HCT116 (cell line): Measurements from ENCODE around the gene RAB1A. TPM values are rescaled to one million over a fixed set of nuclear protein-coding genes. Genes with fewer than 3 reads are reported as not detected.

Source experiments
- ATAC-seq: fragments of 200-7000 bp; cut with Tn5 transposase; 2 replicates; pipeline ENCODE4 v1.9.1; 2020; ENCODE audit warnings: mild to moderate bottlenecking, moderate library complexity
- BruUV-seq: library from RNA; stranded (reverse); fragments of 400-500 nt; replicated peaks from 2 replicates; lab custom pipeline; 2021; lab: Mats Ljungman, UMichigan
- CTCF ChIA-PET: fragments of 300-600 bp; sonication (Branson Sonifier 250); formaldehyde crosslinking; loops from one replicate; lab custom pipeline; 2021; ENCODE audit warnings: antibody characterized with exemption; lab: Charles Lee
- POLR2A ChIA-PET: fragments of 300-600, 350-600 bp; sonication (Branson Sonifier 250); formaldehyde crosslinking; loops from one replicate; lab custom pipeline; 2021; ENCODE audit warnings: antibody characterized with exemption; lab: Charles Lee
- RAD21 ChIA-PET, 2 experiments: fragments of 300-600 bp; sonication (Branson Sonifier 250); formaldehyde crosslinking; loops; one replicate each; lab custom pipeline; 2023; ENCODE audit warnings: low total read pairs in 2 of 2; ENCODE audit not compliant: uncharacterized antibody in 2 of 2, unreplicated experiment in 2 of 2, low non-redundant PET in 1 of 2; lab: Charles Lee
- DNase-seq: peaks from one replicate; pipeline ENCODE4 v3.0.0-alpha.2; 2010; ENCODE audit warnings: low read depth, low spot score
- H2AFZ ChIP-seq: fragments of 200-600 bp; shearing (Covaris generic), sonication (generic); 2 replicates; pipeline ENCODE4 v1.6.1; 2017; ENCODE audit warnings: low read depth, mixed run types, mixed read lengths, antibody characterized with exemption, low read length; ENCODE audit not compliant: poor library complexity, severe bottlenecking
- H3K27ac ChIP-seq: 2 replicates; pipeline ENCODE4 v1.5.1; 2012; ENCODE audit warnings: low read depth, low read length
- H3K27me3 ChIP-seq: fragments of 200-600 bp; sonication (generic); 2 replicates; pipeline ENCODE4 v1.6.1; 2016; ENCODE audit warnings: mixed run types, low read length, mixed read lengths; ENCODE audit not compliant: insufficient read depth
- H3K36me3 ChIP-seq, 2 experiments: fragments of 200-500 bp in 1 of 2; fragments of 200-600 bp in 1 of 2; sonication (Bioruptor generic) in 1 of 2; sonication (generic) in 1 of 2; 2 replicates each; pipeline versions ENCODE4 v1.5.1 to v1.6.1; 2014 to 2016; ENCODE audit warnings: low read length in 2 of 2, inconsistent platforms in 1 of 2, mixed read lengths in 1 of 2, mixed run types in 1 of 2; ENCODE audit not compliant: insufficient read depth in 2 of 2, control insufficient read depth in 1 of 2
- H3K4me1 ChIP-seq, 2 experiments: fragments of 200-600 bp in 1 of 2; sonication (generic) in 1 of 2; 2 replicates each; pipeline versions ENCODE4 v1.5.1 to v1.6.1; 2012 to 2017; ENCODE audit warnings: low read length in 2 of 2, inconsistent platforms in 1 of 2, mild to moderate bottlenecking in 1 of 2, mixed read lengths in 1 of 2, mixed run types in 1 of 2, moderate library complexity in 1 of 2; ENCODE audit not compliant: insufficient read depth in 2 of 2, control insufficient read depth in 1 of 2
- H3K4me2 ChIP-seq: fragments of 200-600 bp; sonication (generic); 2 replicates; pipeline ENCODE4 v1.6.1; 2017; ENCODE audit warnings: mixed run types, low read length, mixed read lengths
- H3K4me3 ChIP-seq, 2 experiments: fragments of 200-600 bp in 1 of 2; sonication (generic) in 1 of 2; replicated peaks in 1 of 2; 2 replicates each; pipeline ENCODE4 v1.5.1; 2011 to 2016; ENCODE audit warnings: low read length in 2 of 2, control low read depth in 1 of 2, low read depth in 1 of 2, mild to moderate bottlenecking in 1 of 2, mixed read lengths in 1 of 2, mixed run types in 1 of 2
- H3K79me2 ChIP-seq: fragments of 200-600 bp; sonication (generic); 2 replicates; pipeline ENCODE4 v1.6.1; 2017; ENCODE audit warnings: mild to moderate bottlenecking, mixed run types, low read length, moderate library complexity, mixed read lengths; ENCODE audit not compliant: insufficient read depth
- H3K9ac ChIP-seq: fragments of 200-600 bp; sonication (generic); 2 replicates; pipeline ENCODE4 v1.6.1; 2016; ENCODE audit warnings: low read length, mixed read lengths
- H3K9me2 ChIP-seq: fragments of 200-600 bp; sonication (generic), shearing (Covaris generic); 2 replicates; pipeline ENCODE4 v1.6.1; 2017; ENCODE audit warnings: mixed run types, mild to moderate bottlenecking, moderate library complexity; ENCODE audit not compliant: insufficient read depth
- H3K9me3 ChIP-seq, 2 experiments: fragments of 200-500 bp in 1 of 2; fragments of 200-600 bp in 1 of 2; sonication (Bioruptor generic) in 1 of 2; sonication (generic) in 1 of 2; 2 replicates each; pipeline ENCODE4 v1.6.1; 2014 to 2017; ENCODE audit warnings: low read length in 2 of 2, mixed read lengths in 2 of 2, inconsistent platforms in 1 of 2, low read depth in 1 of 2, mild to moderate bottlenecking in 1 of 2, mixed run types in 1 of 2, moderate library complexity in 1 of 2; ENCODE audit not compliant: control insufficient read depth in 1 of 2, insufficient read depth in 1 of 2
- H4K20me1 ChIP-seq: fragments of 200-600 bp; sonication (generic), shearing (Covaris generic); 2 replicates; pipeline ENCODE4 v1.6.1; 2017; ENCODE audit warnings: mixed run types, mild to moderate bottlenecking, moderate library complexity; ENCODE audit not compliant: insufficient read depth
- CEBPB ChIP-seq: IDR thresholded peaks from 2 replicates; pipeline ENCODE4 v1.6.1; 2012; ENCODE audit warnings: low read depth
- ELF1 ChIP-seq: IDR thresholded peaks from 2 replicates; pipeline ENCODE4 v1.6.1; 2012; ENCODE audit warnings: low read depth, borderline replicate concordance
- RAD21 ChIP-seq: IDR thresholded peaks from 2 replicates; pipeline ENCODE4 v1.6.1; 2012; ENCODE audit warnings: low read depth, mild to moderate bottlenecking
- SIN3A ChIP-seq: IDR thresholded peaks from 2 replicates; pipeline ENCODE4 v1.6.1; 2012; ENCODE audit warnings: low read depth
- SP1 ChIP-seq: IDR thresholded peaks from 2 replicates; pipeline ENCODE4 v1.6.1; 2012; ENCODE audit warnings: low read depth
- YY1 ChIP-seq: IDR thresholded peaks from 2 replicates; pipeline ENCODE4 v1.6.1; 2011; ENCODE audit warnings: low read length, low read depth, moderate library complexity, mild to moderate bottlenecking; ENCODE audit not compliant: insufficient replicate concordance; ENCODE audit errors: extremely low read depth
- intact Hi-C: fragments of 100-400 bp; cut with micrococcal nuclease; formaldehyde crosslinking; loops from 2 replicates; pipeline ENCODE4 v1.10.0; 2022
- total RNA-seq: library from RNA; stranded (reverse); gene quantifications from one replicate; pipeline ENCODE4 v1.2.1, GENCODE V29; 2021; ENCODE audit not compliant: unreplicated experiment
- TF ChIP-seq, protein P1 (sequence below): IDR thresholded peaks from 2 replicates; pipeline ENCODE4 v1.6.1; 2012
- TF ChIP-seq, protein P2 (sequence below): IDR thresholded peaks from 2 replicates; pipeline ENCODE4 v1.6.1; 2012; ENCODE audit warnings: low read depth
- TF ChIP-seq, protein P3 (sequence below): IDR thresholded peaks from 2 replicates; pipeline ENCODE4 v1.6.1; 2012
- TF ChIP-seq, protein P4 (sequence below), 3 experiments: fragments of 200-600 bp in 1 of 3; sonication (generic) in 1 of 3; IDR thresholded peaks in 2 of 3; conservative IDR thresholded peaks in 1 of 3; 2 replicates each; pipeline ENCODE4 v1.5.1; 2012 to 2017; ENCODE audit warnings: low read depth in 2 of 3, low read length in 2 of 3, antibody characterized with exemption in 1 of 3, borderline replicate concordance in 1 of 3, control low read depth in 1 of 3, mild to moderate bottlenecking in 1 of 3, mixed read lengths in 1 of 3, mixed run types in 1 of 3, moderate library complexity in 1 of 3; ENCODE audit not compliant: insufficient read depth in 1 of 3

Gene RAB1A
- total RNA-seq, 1 experiment from 2014 or later: 131 TPM

DNA sequence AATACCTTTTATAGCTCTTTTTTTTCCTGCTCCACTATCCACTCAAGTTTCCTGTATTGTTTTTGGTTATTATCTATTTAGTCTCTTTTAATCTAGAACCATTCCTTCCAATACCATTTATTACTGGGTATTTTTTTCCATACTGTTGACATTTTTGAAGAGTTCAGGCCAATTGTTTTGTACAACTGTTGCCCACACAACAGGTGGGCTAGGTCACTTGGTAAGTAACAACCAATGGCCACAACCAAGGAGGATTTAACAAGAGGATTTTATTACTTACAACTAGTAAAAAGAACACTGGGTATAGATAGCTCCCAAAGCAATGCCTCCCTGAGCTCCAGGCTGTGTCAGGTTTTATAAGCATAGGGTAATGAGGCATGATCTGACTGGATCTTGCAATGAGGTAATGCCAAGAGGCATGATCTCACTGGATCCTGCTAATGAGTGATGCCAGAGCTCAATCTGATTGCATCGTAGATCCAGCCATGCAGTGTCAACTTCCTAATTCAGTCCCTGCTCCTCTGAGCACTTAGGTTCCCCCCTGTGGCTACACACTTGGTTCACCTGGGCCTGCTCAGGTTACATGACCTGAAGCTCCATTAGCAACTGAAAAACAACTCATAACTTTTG lies 80.8 kb downstream of the RAB1A start:
- intact Hi-C loops: no loop called here
- H3K36me3 ChIP-seq: no peaks in the 10 kb centered on the region
- H3K27ac ChIP-seq: no peak overlapping the region
- ChIA-PET RAD21 (no interaction called here), POLR2A (no interaction called here), CTCF (interaction anchor here (0.7 to 1.3 kb wide), 2 partner anchors 9 to 131 kb away, joined by 3 read pairs; no protein-coding TSS in a partner anchor)
- peaks cover 2 to 3% of the 10 kb centered on the region in 2 experiments; a peak in 2 of 4 replicates for H3K4me1 ChIP-seq
- no peaks in the 10 kb centered on the region for H3K9me2 ChIP-seq
- no peaks in the 10 kb centered on the region for H4K20me1 ChIP-seq
- H3K9ac ChIP-seq: no peak overlapping the region
- peaks cover 0 to 7% of the 10 kb centered on the region in 2 experiments; a peak in 1 of 4 replicates for H3K9me3 ChIP-seq
- H3K79me2 ChIP-seq: no peaks in the 10 kb centered on the region
- H3K27me3 ChIP-seq: no peaks in the 10 kb centered on the region
- DNase-seq (no peak), ATAC-seq (no peak; the same call in 1 of the 2 replicates)
- H3K4me2 ChIP-seq: no peak overlapping the region
- no TSS peak for BruUV-seq
- H3K4me3 ChIP-seq: no peak overlapping the region
- H2AFZ ChIP-seq: no peak overlapping the region
- peak; percentile 48; the same call in 1 of the 2 replicates for TF ChIP-seq CEBPB
- TF ChIP-seq, protein P1, sequence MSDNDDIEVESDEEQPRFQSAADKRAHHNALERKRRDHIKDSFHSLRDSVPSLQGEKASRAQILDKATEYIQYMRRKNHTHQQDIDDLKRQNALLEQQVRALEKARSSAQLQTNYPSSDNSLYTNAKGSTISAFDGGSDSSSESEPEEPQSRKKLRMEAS: peak; percentile 33; the same call in 1 of the 2 replicates
- no peak for TF ChIP-seq RAD21
- TF ChIP-seq YY1: no peak
- TF ChIP-seq ELF1: no peak
- 0 out of 2 replicates have a peak, but pooled peaks have one; percentile 18 for TF ChIP-seq SP1

DNA sequence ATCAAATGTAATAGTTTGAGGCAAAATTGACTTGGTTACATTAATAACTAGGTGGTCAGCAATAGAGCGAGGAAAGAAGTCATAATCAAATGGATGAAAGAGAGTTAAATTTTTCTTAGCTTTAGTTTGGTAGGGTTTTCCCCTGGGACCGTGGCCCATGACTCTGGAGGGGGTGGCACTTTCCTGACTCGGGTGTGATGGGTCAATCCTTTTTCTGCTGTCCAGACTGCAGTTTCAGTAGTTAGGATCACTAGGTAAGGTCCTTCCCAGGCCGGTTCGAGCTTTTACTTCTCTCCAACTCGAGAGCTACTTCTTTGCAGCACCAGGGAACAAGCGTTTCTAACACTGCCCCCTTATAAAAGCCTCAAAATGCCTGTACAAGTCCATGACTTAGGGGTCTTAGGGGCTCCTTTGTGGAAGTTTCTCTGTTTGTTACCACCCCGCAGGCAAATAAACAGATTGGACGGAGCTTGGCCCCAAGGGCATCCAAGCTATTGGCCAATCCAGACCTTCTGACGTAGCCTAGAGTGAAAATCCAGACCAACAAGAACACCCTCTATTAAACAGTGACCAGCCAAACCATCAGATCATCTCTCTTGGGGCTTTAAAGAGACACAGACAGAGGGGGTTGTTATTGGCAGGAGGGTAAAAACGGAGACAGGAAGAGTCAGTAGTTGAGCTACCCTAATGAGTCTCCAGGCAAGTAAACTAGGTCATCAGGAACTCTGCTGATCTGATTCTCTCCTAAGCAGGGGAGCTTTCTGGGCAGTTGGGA lies 83.1 kb downstream of the RAB1A start:
- intact Hi-C loops: no loop called here
- no peaks in the 10 kb centered on the region for H4K20me1 ChIP-seq
- no peak overlapping the region for H3K9ac ChIP-seq
- H3K4me3 ChIP-seq: no peak overlapping the region
- H3K4me1 ChIP-seq: peaks cover 2 to 3% of the 10 kb centered on the region in 2 experiments; a peak in 2 of 4 replicates
- CTCF ChIA-PET: no interaction called here
- H3K9me3 ChIP-seq: peaks cover 0 to 14% of the 10 kb centered on the region in 2 experiments; a peak in 1 of 4 replicates
- POLR2A ChIA-PET: interaction anchor here (1.2 kb wide), 1 partner anchor 9 kb away, joined by 5 read pairs; the partner anchor contains the start of gene CEP68
- no peaks in the 10 kb centered on the region for H3K36me3 ChIP-seq
- ATAC-seq (no peak), DNase-seq (no peak)
- no peaks in the 10 kb centered on the region for H3K9me2 ChIP-seq
- no peaks in the 10 kb centered on the region for H3K27me3 ChIP-seq
- no TSS peak for BruUV-seq
- H3K4me2 ChIP-seq: no peak overlapping the region
- H3K79me2 ChIP-seq: no peaks in the 10 kb centered on the region
- RAD21 ChIA-PET: no interaction called here
- H3K27ac ChIP-seq: no peak overlapping the region
- H2AFZ ChIP-seq: no peak overlapping the region
- TF ChIP-seq, protein P1: no peak
- TF ChIP-seq RAD21 (no peak), SIN3A (no peak)
- TF ChIP-seq, protein P2, sequence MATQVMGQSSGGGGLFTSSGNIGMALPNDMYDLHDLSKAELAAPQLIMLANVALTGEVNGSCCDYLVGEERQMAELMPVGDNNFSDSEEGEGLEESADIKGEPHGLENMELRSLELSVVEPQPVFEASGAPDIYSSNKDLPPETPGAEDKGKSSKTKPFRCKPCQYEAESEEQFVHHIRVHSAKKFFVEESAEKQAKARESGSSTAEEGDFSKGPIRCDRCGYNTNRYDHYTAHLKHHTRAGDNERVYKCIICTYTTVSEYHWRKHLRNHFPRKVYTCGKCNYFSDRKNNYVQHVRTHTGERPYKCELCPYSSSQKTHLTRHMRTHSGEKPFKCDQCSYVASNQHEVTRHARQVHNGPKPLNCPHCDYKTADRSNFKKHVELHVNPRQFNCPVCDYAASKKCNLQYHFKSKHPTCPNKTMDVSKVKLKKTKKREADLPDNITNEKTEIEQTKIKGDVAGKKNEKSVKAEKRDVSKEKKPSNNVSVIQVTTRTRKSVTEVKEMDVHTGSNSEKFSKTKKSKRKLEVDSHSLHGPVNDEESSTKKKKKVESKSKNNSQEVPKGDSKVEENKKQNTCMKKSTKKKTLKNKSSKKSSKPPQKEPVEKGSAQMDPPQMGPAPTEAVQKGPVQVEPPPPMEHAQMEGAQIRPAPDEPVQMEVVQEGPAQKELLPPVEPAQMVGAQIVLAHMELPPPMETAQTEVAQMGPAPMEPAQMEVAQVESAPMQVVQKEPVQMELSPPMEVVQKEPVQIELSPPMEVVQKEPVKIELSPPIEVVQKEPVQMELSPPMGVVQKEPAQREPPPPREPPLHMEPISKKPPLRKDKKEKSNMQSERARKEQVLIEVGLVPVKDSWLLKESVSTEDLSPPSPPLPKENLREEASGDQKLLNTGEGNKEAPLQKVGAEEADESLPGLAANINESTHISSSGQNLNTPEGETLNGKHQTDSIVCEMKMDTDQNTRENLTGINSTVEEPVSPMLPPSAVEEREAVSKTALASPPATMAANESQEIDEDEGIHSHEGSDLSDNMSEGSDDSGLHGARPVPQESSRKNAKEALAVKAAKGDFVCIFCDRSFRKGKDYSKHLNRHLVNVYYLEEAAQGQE: no peak
- TF ChIP-seq, protein P3, sequence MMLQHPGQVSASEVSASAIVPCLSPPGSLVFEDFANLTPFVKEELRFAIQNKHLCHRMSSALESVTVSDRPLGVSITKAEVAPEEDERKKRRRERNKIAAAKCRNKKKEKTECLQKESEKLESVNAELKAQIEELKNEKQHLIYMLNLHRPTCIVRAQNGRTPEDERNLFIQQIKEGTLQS: no peak
- TF ChIP-seq, protein P4, sequence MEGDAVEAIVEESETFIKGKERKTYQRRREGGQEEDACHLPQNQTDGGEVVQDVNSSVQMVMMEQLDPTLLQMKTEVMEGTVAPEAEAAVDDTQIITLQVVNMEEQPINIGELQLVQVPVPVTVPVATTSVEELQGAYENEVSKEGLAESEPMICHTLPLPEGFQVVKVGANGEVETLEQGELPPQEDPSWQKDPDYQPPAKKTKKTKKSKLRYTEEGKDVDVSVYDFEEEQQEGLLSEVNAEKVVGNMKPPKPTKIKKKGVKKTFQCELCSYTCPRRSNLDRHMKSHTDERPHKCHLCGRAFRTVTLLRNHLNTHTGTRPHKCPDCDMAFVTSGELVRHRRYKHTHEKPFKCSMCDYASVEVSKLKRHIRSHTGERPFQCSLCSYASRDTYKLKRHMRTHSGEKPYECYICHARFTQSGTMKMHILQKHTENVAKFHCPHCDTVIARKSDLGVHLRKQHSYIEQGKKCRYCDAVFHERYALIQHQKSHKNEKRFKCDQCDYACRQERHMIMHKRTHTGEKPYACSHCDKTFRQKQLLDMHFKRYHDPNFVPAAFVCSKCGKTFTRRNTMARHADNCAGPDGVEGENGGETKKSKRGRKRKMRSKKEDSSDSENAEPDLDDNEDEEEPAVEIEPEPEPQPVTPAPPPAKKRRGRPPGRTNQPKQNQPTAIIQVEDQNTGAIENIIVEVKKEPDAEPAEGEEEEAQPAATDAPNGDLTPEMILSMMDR (IDR thresholded peaks at IDR 0.05 in 2 of 3, conservative IDR thresholded peaks at IDR 0.05 in 1 of 3; ENCODE audit: borderline replicate concordance in 1 of 3, insufficient read depth in 1 of 3, low read depth in 2 of 3, low read length in 2 of 3): no peak
